ENCODE results near the gene DOCK1.

DOCK1 gene

DNA sequence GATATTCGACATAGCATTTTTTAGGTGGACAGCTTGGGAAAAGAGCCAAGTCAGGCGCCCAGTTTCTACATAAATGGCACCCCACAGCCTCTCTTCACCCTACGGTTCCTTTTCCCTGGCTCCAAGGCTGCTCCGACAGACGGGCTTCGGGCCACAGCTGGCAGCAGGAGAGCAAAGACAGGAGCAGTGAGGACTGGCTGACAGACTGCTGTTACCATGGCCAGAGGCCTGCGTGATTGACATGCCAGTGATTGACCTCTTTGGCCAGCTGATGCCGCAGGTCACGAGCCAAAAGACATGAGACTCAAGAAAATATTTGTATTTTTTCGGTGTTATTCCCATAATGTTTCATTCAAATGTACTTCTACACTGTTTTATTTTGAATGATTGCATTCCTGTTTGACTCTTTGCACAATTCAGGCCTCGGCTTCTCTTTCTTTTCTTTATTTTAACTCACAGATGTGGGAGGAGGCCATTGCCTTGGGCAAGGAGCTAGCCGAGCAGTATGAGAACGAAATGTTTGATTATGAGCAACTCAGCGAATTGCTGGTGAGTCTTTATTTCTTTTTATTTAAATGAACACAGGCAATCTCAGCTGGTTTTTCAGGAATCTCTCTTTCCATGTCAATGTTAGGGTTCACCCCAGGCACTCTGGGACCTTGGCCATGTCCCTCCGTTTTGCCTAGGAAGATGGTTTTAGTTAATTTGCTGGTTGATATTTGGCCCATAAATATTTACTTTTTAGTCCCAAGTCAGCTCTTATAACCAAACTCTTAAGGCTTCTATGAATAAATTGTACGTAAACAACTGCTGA, 497.6 kb downstream of the DOCK1 start:
- no peak for DNase-seq (ENCODE audit: low read depth)

- peak; percentile 45 for DNase-seq (ENCODE audit: low read depth)
Measured at GRCh38 chr10:127405221-127405620, 500.0 kb downstream of the DOCK1 start.

DNA sequence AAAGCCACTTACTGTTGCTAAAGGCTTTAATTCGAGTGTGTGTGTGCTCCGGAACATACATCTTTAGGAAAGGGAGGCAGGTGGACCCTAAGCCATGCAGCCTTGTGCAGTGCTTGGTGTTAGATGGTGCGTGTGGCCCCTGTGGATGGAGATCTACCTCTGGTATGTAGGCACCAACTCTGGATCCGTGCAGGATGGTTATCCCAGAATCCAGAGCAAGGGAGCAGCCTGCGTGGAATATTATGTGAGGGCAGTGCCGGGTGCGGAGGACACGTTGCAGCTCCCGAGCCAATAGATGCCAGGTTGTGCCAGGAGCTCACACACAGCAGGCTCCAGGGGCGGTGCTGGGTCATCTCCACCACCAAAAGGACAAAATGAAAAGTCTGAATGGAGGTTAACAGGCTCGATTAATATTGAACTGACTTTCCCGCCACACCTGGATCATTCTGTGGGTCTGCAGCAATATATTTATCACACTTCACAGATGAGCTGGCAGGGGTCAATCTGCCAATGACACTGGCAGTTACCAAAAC, 500.9 kb downstream of the DOCK1 start:
- DNase-seq (ENCODE audit: low read depth), result no peak

DNA sequence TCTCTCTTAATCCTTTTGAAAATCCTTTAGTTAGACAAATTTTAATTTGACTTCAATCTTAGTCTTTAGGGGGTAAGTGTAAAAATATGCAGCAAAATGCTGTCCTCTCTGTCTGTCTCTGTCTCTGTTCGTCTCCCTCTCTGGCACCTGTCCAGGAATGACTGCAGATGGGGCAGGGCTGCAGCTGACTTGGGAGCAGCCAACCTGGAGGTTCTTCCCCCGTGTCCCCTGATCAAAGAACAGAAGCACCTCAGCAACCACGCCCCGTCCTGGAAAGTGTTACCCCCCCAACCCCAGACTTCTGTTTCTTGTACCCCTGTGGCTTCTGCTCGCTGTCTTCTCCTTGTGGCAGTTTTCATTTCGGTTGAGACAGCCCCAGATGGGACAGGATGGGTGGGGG, 502.3 kb downstream of the DOCK1 start:
- no peak for DNase-seq (ENCODE audit: low read depth)

DNA sequence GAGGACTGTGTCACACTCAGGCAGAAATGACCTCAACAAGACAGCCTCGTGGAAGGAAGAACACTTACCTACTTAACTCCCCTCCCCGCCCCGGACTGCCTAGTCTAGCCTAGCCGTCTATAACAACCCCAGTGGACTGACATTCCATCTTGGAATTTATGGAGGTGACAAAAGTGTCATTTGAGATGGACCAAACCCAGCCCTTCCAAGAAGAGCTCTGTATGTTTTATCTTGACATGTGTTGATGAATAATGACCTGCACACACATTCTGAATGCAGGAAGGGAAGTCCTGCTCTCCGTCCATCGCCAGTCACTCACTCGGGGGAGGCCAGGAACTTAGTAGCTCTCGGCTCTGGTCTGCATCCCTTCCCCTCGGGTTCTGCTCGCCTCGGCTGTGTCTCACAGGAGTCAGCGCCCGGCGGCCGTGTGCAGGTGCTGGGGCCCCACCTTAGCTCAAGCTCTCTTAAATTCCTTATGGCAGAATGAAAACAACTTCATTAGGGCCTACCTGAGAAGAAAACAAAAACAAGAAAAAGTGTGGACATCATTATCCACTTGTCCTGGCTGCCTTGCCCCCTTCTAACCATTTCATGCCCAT, 503.0 kb downstream of the DOCK1 start:
- no peak for DNase-seq (ENCODE audit: low read depth)

DNA sequence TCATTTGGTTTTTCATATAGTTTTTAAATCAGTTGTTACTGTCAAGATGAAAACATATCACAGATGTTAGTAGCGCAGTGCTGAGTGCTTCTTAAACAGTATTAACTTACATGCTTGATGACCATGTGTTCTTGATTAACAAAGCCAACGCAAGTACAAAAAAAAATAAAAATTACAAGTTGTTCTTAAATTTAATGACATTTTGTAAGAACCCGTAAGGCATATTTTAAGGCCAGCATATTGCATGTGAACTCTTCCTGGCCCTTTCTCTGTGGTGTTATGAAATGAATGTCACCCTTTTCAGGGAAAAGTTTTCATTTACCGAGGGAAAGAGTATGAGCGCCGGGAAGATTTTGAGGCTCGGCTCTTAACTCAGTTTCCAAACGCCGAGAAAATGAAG, 503.5 kb downstream of the DOCK1 start:
- no peak for DNase-seq (ENCODE audit: low read depth)

GRCh38 chr10:127410030-127410429, 504.8 kb downstream of the DOCK1 start:
- no peak for DNase-seq (ENCODE audit: low read depth)

GRCh38 chr10:127411062-127411461, 505.8 kb downstream of the DOCK1 start:
- no peak for DNase-seq (ENCODE audit: low read depth)

- DNase-seq (ENCODE audit: low read depth), result no peak
Measured at GRCh38 chr10:127413326-127413725, 508.1 kb downstream of the DOCK1 start.

GRCh38 chr10:127414024-127414423, 508.8 kb downstream of the DOCK1 start:
- DNase-seq (ENCODE audit: low read depth), result no peak

DNA sequence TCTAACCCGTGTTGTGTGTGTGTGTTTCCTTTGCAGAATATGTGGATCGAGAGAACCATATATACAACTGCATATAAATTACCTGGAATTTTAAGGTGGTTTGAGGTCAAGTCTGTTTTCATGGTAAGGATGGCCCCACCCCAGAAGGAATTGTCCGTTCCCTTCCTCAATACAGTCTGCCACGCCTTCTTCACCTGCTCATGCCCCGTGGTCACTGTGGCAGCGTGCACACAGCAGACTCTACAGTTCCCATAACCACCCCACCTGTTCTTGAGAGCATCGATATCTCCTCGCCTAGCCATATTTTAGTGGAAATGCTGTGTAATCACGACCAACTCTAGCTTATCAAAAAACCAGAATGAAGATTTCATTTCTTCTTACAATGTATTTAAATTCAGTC, 509.9 kb downstream of the DOCK1 start:
- DNase-seq (ENCODE audit: low read depth), result no peak

- no peak for DNase-seq (ENCODE audit: low read depth)
Measured at GRCh38 chr10:127415901-127416581, 510.8 kb downstream of the DOCK1 start.

DNA sequence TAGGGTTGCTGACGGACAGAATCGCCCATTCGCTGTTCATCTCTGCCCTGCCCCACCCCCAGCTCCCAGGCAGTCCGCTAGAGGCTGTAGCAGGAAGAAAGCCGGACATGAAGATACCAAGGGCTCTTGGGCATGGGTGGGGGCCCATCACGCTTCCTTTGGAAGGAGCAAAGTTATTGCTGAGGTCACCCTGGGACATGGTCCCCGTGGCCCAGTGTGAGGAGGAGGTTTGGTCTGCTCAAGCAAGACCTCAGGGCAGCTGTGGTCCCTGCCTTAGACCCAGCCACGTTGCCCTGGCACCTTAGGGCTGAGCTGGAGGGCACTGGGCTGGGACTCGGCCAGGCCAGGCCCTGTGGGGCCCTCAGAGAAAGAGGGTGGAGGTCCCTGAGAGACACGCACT, 511.8 kb downstream of the DOCK1 start:
- DNase-seq (ENCODE audit: low read depth), result no peak

DNA sequence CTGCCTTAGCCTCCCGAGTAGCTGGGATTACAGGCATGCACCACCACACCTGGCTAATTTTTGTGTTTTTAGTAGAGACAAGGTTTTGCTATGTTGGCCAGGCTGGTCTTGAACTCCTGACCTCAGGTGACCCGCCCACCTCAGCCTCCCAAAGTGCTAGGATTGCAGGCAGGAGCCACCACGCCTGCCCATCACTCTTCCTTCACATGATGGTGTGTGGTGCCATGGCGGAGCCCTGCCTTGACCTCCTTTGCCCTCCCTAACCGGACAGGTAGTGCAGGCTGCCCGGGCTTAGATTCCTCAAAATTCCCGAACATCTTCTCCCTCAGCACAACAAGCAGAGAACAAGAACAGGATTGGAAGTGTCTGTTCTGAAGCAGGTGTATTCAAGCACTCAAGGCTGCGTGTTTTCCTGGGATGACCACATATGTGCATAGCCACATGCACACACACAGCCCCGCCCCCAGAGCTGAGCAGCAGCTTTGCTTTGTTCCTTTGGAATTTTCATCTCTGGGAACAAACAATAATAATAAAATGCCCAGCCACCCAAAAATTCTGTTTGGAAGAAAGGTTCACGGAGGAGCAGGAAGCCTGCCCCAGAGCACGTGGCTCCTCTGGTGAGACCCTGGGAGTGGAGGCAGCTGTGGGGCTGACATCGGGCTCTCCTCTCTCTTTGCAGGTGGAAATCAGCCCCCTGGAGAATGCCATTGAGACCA, 512.6 kb downstream of the DOCK1 start:
- no peak for DNase-seq (ENCODE audit: low read depth)

DNA sequence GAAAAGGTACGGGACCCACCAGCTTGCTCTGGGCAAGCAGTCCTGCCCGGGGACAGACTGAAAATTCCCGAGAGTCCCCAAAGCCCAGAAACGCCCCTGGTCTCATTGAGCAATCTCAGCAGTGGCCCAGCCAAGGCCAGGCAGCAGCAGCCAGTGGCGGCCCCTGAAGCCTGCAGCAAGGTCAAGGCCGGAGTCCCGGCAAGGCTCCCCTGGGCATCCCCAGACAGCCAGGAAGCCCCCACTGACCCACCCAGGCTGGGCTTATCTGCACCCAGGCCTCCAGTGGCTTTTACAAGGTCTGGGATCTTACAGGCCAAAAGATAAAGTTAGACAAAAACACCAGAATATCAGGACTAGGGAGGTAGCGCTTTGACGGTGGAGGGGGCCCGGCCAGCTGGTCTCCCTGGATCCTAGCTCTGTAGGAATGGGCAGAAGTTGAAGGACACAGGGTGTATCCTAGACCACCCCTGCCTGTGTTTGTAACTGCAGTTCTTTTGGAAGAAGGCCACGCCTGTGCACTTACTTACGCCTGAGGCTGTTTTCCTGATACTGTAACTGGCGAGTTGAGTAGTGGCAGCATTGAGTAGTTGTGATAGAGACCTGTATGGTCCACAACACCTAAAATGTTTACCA, 513.4 kb downstream of the DOCK1 start:
- no peak for DNase-seq (ENCODE audit: low read depth)

GRCh38 chr10:127420138-127420684, 515.0 kb downstream of the DOCK1 start:
- DNase-seq (ENCODE audit: low read depth), result no peak

DNA sequence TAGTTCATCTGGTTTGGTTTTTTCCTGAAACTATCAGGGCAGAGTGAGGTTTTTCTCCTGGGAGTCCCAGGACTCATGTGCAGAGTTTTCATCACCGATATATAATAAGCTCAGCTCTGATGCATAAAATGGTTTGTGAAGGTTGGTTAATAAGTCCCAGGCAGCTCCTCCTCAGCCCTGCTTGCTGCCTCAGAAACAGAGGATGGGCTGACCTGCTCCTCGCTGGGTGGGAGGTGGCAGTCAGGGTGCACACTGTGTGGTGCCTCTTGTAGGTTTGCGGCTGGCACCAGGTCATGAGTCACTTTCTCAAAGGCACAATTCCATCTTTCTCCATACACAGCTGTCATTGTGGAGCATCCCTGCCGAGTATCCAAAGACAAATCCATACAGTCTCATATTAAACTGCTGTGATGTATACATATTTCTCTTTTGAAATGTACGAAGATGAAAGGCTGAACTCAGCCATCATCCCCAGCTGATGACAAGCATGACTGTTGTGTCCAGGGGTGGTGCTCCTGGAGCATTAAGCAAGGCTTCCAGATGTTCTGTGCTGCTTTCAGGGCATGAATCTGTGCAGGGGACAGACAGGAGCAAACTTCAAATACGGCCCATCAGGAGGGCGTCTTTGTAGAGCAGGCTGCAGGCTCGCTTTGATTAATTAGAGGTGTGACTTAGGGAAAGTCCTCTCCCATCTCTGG, 518.1 kb downstream of the DOCK1 start:
- DNase-seq (ENCODE audit: low read depth), result no peak

DNA sequence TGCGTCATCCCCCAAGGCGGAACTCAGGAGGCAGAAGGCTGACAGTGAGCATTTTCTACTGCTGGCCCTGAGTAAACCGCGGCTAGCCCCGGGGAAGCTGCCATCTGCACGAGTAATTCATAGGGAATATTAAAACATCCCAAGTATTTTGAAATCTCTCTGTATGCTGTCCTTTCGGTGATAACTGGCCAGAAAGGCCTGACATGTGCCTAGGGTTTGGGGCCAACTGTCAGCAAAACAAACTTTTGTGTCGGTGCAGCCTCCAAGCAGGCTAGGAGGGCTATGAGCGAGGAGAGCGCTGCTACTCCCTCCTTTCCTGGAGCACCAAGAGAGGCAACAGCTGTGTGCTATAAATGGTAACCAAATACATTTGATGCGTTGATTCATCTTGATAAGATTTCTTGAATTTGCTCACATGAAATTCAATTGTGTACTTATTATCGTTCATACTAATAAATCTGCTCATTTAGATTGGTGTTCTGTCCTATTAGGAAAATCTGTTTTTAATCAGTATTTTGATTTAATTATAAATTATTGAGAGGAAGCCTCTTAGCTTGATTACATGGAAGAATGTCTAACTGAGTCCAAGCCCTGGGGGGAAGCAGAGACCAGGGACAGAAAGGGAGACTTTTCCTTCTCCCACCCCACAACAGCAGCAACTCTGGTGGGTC, 519.5 kb downstream of the DOCK1 start:
- no peak for DNase-seq (ENCODE audit: low read depth)

DNA sequence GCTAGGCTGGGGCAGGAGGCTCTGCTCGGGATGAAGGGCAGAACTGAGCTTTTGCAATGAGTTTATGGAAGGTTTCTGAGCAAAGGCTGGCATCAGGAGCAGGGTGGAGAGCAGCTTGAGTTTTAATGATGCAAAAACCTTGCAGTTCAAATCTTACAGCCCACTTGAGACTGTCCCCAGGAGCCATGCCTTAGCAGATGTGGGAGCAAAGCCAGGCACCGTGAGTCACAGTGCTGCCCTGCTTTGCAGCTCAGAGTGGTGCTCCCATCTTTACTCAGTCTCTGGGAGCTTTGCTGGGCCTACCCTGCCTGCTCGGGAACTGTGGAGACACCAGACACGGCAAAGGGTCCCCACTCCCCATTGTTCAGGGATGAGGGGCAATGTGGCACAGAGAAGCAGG, 521.5 kb downstream of the DOCK1 start:
- no peak for DNase-seq (ENCODE audit: low read depth)

GRCh38 chr10:127427926-127428325, 522.7 kb downstream of the DOCK1 start:
- no peak for DNase-seq (ENCODE audit: low read depth)
